HepG2 (cell line): ENCODE results near the gene SRSF6. TPM values are rescaled to one million over a fixed set of nuclear protein-coding genes. Genes with fewer than 3 reads are reported as not detected.

Experiments used
- ATAC-seq: fragments of 200-7000 bp; cut with Tn5 transposase; 3 replicates; pipeline ENCODE4 v1.9.1; 2020; ENCODE audit warnings: mild to moderate bottlenecking, moderate library complexity
- BruUV-seq: library from RNA; stranded (reverse); fragments of 400-500 nt; replicated peaks from 2 replicates; lab custom pipeline; 2021; lab: Mats Ljungman, UMichigan
- CTCF ChIA-PET: fragments of 300-600 bp; formaldehyde crosslinking; extraction: SDS; loops from one replicate; lab custom pipeline; 2021; ENCODE audit warnings: low total read pairs, inconsistent platforms, low intra/inter-chr PET ratio; lab: Yijun Ruan, JAX
- POLR2A ChIA-PET: fragments of 350-600 bp; sonication (Branson Sonifier 250); formaldehyde crosslinking; loops from one replicate; lab custom pipeline; 2020; ENCODE audit warnings: antibody characterized with exemption, inconsistent platforms; lab: Yijun Ruan, JAX
- DNase-seq: peaks from one replicate; pipeline ENCODE4 v3.0.0-alpha.2; 2015; ENCODE audit warnings: low spot score
- FAIRE-seq: peaks from 3 replicates; lab custom pipeline; 2011; peaks lifted over from hg19 to GRCh38; lab: Jason Lieb, UNC
- H2AFZ ChIP-seq: one replicate; pipeline ENCODE4 v1.6.1; 2011; ENCODE audit warnings: low read length, inconsistent platforms
- H3K27ac ChIP-seq: fragments of 300-600 bp; 3 replicates; pipeline ENCODE4 v1.8.0; 2011; ENCODE audit warnings: mixed run types, mild to moderate bottlenecking, mixed read lengths, low read length, inconsistent platforms; ENCODE audit not compliant: insufficient read depth; ENCODE audit errors: extremely low read length
- H3K27me3 ChIP-seq, 2 experiments: fragments of 200-600 bp in 1 of 2; 2 replicates in 1 of 2; 3 replicates in 1 of 2; pipeline versions ENCODE4 v1.6.0 to v1.8.0; 2011; ENCODE audit warnings: low read length in 2 of 2, mild to moderate bottlenecking in 2 of 2, moderate library complexity in 2 of 2, inconsistent platforms in 1 of 2; ENCODE audit not compliant: insufficient read depth in 2 of 2, control insufficient read depth in 1 of 2
- H3K36me3 ChIP-seq, 2 experiments: fragments of 200-600 bp in 1 of 2; replicated peaks in 1 of 2; 2 replicates in 1 of 2; 3 replicates in 1 of 2; pipeline versions ENCODE4 v1.5.1 to v1.8.0; 2011; ENCODE audit warnings: low read length in 2 of 2, inconsistent platforms in 1 of 2; ENCODE audit not compliant: insufficient read depth in 2 of 2, control insufficient read depth in 1 of 2
- H3K4me1 ChIP-seq: 2 replicates; pipeline ENCODE4 v1.5.1; 2012; ENCODE audit warnings: low read length, inconsistent platforms; ENCODE audit not compliant: insufficient read depth
- H3K4me2 ChIP-seq: 2 replicates; pipeline ENCODE4 v1.6.0; 2011; ENCODE audit warnings: low read depth, low read length, inconsistent platforms
- H3K4me3 ChIP-seq, 3 experiments: fragments of 200-600 bp in 1 of 3; sonication (generic), shearing (Covaris generic) in 1 of 3; replicated peaks in 1 of 3; 2 replicates each; pipeline ENCODE4 v1.5.1; 2011 to 2016; ENCODE audit warnings: low read length in 3 of 3, inconsistent platforms in 2 of 3, low read depth in 2 of 3, mild to moderate bottlenecking in 2 of 3, control low read depth in 1 of 3, mixed read lengths in 1 of 3; ENCODE audit not compliant: insufficient read depth in 1 of 3
- H3K79me2 ChIP-seq: one replicate; pipeline ENCODE4 v1.6.1; 2011; ENCODE audit warnings: low read length, inconsistent platforms; ENCODE audit not compliant: insufficient read depth
- H3K9ac ChIP-seq: 2 replicates; pipeline ENCODE4 v1.6.0; 2011; ENCODE audit warnings: mild to moderate bottlenecking, low read depth, low read length, inconsistent platforms; ENCODE audit not compliant: insufficient read depth
- H3K9me3 ChIP-seq: 2 replicates; pipeline ENCODE4 v1.5.1; 2012; ENCODE audit warnings: mild to moderate bottlenecking, low read length
- H4K20me1 ChIP-seq: 2 replicates; pipeline ENCODE4 v1.6.0; 2011; ENCODE audit warnings: inconsistent platforms, mild to moderate bottlenecking, low read length, moderate library complexity; ENCODE audit not compliant: insufficient read depth
- ARID5B ChIP-seq: IDR thresholded peaks from 2 replicates; pipeline ENCODE4 v1.4.0; 2020; ENCODE audit warnings: mild to moderate bottlenecking, missing genetic modification reagents
- ATAD3A ChIP-seq: sonication (generic); formaldehyde crosslinking; IDR thresholded peaks from 2 replicates; pipeline ENCODE4 v1.4.0; 2020; ENCODE audit warnings: missing genetic modification reagents
- FOXO4 ChIP-seq: sonication (generic); formaldehyde crosslinking; conservative IDR thresholded peaks from 2 replicates; pipeline ENCODE4 v1.8.1; 2023; ENCODE audit warnings: missing genetic modification reagents
- HMGXB3 ChIP-seq: sonication (generic); formaldehyde crosslinking; IDR thresholded peaks from 2 replicates; pipeline ENCODE4 v1.4.0; 2020; ENCODE audit warnings: missing genetic modification reagents, borderline replicate concordance
- HOXD1 ChIP-seq: sonication (generic); formaldehyde crosslinking; IDR thresholded peaks from 2 replicates; pipeline ENCODE4 v1.5.0; 2020; ENCODE audit warnings: missing genetic modification reagents
- SAP130 ChIP-seq: IDR thresholded peaks from 2 replicates; pipeline ENCODE4 v1.6.1; 2016; ENCODE audit warnings: low read depth
- ZNF124 ChIP-seq: sonication (generic); formaldehyde crosslinking; IDR thresholded peaks from 2 replicates; pipeline ENCODE4 v1.4.0; 2020; ENCODE audit warnings: missing genetic modification reagents
- ZNF558 ChIP-seq: sonication (generic); formaldehyde crosslinking; IDR thresholded peaks from 2 replicates; pipeline ENCODE4 v1.9.0; 2022; ENCODE audit warnings: mild to moderate bottlenecking, missing genetic modification reagents, borderline replicate concordance
- WGBS: methylation state at CpG from one replicate; pipeline ENCODE4 v1.1.6; 2017; ENCODE audit warnings: low lambda C conversion rate; 5-methylcytosine and 5-hydroxymethylcytosine counted together
- in situ Hi-C: cut with HindIII; loops from 2 replicates; pipeline ENCODE4 v1.10.0; 2017; ENCODE audit warnings: low pct_unique_long_range_greater_than_20kb; ENCODE audit not compliant: extremely low pct_ligation_motif_present
- intact Hi-C: fragments of 100-400 bp; cut with micrococcal nuclease; formaldehyde crosslinking; loops from one replicate; pipeline ENCODE4 v1.10.0; 2022; ENCODE audit not compliant: unreplicated experiment
- polyA plus RNA-seq, 8 experiments: library from polyadenylated mRNA; depleted of rRNA in 3 of 8; stranded (reverse) in 7 of 8; unstranded in 1 of 8; fragments of >200 nt; fragmentation: Illumina TruSeq in 4 of 8; extraction: Trizol in 4 of 8; gene quantifications; 2 replicates each; pipeline versions ENCODE4 v1.2.1 to v1.2.3, GENCODE V29; 2011 to 2016; ENCODE audit warnings: low read depth in 4 of 8, missing spikeins in 1 of 8, mixed read lengths in 1 of 8; ENCODE audit not compliant: insufficient read depth in 1 of 8
- total RNA-seq, 5 experiments: library from RNA; depleted of rRNA; stranded (reverse); fragments of >200 nt; fragmentation: Illumina TruSeq; extraction: Trizol; gene quantifications; 2 replicates each; pipeline ENCODE4 v1.2.3, GENCODE V29; 2016; ENCODE audit warnings: low read depth in 1 of 5

SRSF6 gene
- total and polyA plus RNA-seq, 2 of the 13 experiments (the other 11 are each of a cell fraction or from before 2014, with no cell fraction given) = 156 to 194 TPM

GRCh38 chr20:43492101-43492500 is 34.4 kb downstream of the SRSF6 start:
- intact Hi-C loops = no loop called here
- Histone ChIP-seq H3K4me2 (no peak overlapping the region), H4K20me1 (no peaks in the 10 kb centered on the region), H3K27ac (no peak overlapping the region), H3K27me3 (no peaks in the 10 kb centered on the region), H3K9me3 (peaks cover 2% of the 10 kb centered on the region), H2AFZ (no peak overlapping the region), H3K4me1 (peaks cover 6% of the 10 kb centered on the region; the same call in 1 of the 2 replicates), H3K36me3 (no peaks in the 10 kb centered on the region), H3K9ac (no peak overlapping the region), H3K4me3 (no peak overlapping the region), H3K79me2 (no peaks in the 10 kb centered on the region)
- in situ Hi-C loops = no loop called here
- 74% methylated on average over 3 of the region's 3 CpGs for WGBS
- no peak for TF ChIP-seq HOXD1 (CRISPR knock-in tag)
- TF ChIP-seq ZNF124 (CRISPR knock-in tag) = no peak
- no peak for TF ChIP-seq HMGXB3 (CRISPR knock-in tag)
- POLR2A ChIA-PET = no interaction called here
- FAIRE-seq (no peak), ATAC-seq (no peak), DNase-seq (no peak)
- CTCF ChIA-PET = no interaction called here
- no TSS peak for BruUV-seq

- FAIRE-seq (no peak), ATAC-seq (peak; percentile 50; the same call in 2 of the 3 replicates), DNase-seq (no peak)
- in situ Hi-C loops (no loop called here), intact Hi-C loops (no loop called here)
- Histone ChIP-seq H4K20me1 (no peaks in the 10 kb centered on the region), H3K4me2 (no peak overlapping the region), H3K36me3 (no peaks in the 10 kb centered on the region), H3K27me3 (no peaks in the 10 kb centered on the region), H3K9me3 (0 out of 2 replicates have a peak, but pooled peaks cover 4% of the 10 kb centered on the region), H2AFZ (no peak overlapping the region), H3K4me3 (no peak overlapping the region), H3K4me1 (peaks cover 6% of the 10 kb centered on the region; the same call in 1 of the 2 replicates), H3K9ac (no peak overlapping the region), H3K79me2 (no peaks in the 10 kb centered on the region), H3K27ac (no peak overlapping the region)
- ChIA-PET CTCF (no interaction called here), POLR2A (interaction anchor here (1.2 kb wide), 1 partner anchor 37 kb away, joined by 4 read pairs; no protein-coding TSS in a partner anchor)
- WGBS = 9% methylated on average over 2 of the region's 2 CpGs
- no TSS peak for BruUV-seq
- TF ChIP-seq FOXO4 (CRISPR knock-in tag) (0 out of 2 replicates have a peak, but pooled peaks have one; percentile 39), SAP130 (CRISPR knock-in tag) (no peak), ZNF558 (CRISPR knock-in tag) (0 out of 2 replicates have a peak, but pooled peaks have one; percentile 29), ARID5B (CRISPR knock-in tag) (peak; percentile 45; the same call in 1 of the 2 replicates), ATAD3A (no peak)
These were observed 37.7 kb downstream of the SRSF6 start for GRCh38 chr20:43495388-43495787.
